SK-N-SH treated with all-trans-retinoic acid at 6 μM for 48 hours (cell line): ENCODE results near the gene TRAPPC3.

ENCODE experiments used
- ARNTL ChIP-seq: fragments of 450-650 bp; formaldehyde crosslinking; IDR thresholded peaks from 2 replicates; pipeline ENCODE4 v1.5.0; 2020; ENCODE audit warnings: low read depth, mild to moderate bottlenecking, moderate library complexity, borderline replicate concordance
- CREB5 ChIP-seq: fragments of 250-450 bp; sonication (Bioruptor Pico); IDR thresholded peaks from 2 replicates; pipeline ENCODE4 v1.5.1; 2020; ENCODE audit warnings: low read depth, mild to moderate bottlenecking, moderate library complexity
- CSDC2 ChIP-seq: fragments of 250-450 bp; sonication (Bioruptor Pico); IDR thresholded peaks from 2 replicates; pipeline ENCODE4 v1.5.0; 2020; ENCODE audit warnings: mild to moderate bottlenecking, moderate library complexity
- GLIS3 ChIP-seq: fragments of 250-450 bp; sonication (Bioruptor Pico); IDR thresholded peaks from 2 replicates; pipeline ENCODE4 v1.5.0; 2020; ENCODE audit warnings: mild to moderate bottlenecking, moderate library complexity
- OSR1 ChIP-seq: fragments of 250-450 bp; sonication (Bioruptor Pico); IDR thresholded peaks from 2 replicates; pipeline ENCODE4 v1.8.0; 2022; ENCODE audit warnings: moderate library complexity, mild to moderate bottlenecking, inconsistent platforms
- PATZ1 ChIP-seq: fragments of 250-450 bp; sonication (Bioruptor Pico); IDR thresholded peaks from 2 replicates; pipeline ENCODE4 v1.8.0; 2020; ENCODE audit warnings: mild to moderate bottlenecking, moderate library complexity, borderline replicate concordance
- POU6F1 ChIP-seq: fragments of 250-450 bp; sonication (Bioruptor Pico); IDR thresholded peaks from 2 replicates; pipeline ENCODE4 v1.8.0; 2021; ENCODE audit warnings: low read depth, mild to moderate bottlenecking, moderate library complexity, borderline replicate concordance
- PPARA ChIP-seq: fragments of 250-450 bp; sonication (Bioruptor Pico); IDR thresholded peaks from 2 replicates; pipeline ENCODE4 v1.5.0; 2020; ENCODE audit warnings: mild to moderate bottlenecking, borderline replicate concordance
- RARB ChIP-seq: fragments of 250-450 bp; sonication (Bioruptor Pico); IDR thresholded peaks from 2 replicates; pipeline ENCODE4 v1.8.0; 2021; ENCODE audit warnings: mild to moderate bottlenecking, moderate library complexity
- SNAI2 ChIP-seq: fragments of 250-450 bp; sonication (Bioruptor Pico); IDR thresholded peaks from 2 replicates; pipeline ENCODE4 v1.5.0; 2020; ENCODE audit warnings: mild to moderate bottlenecking, moderate library complexity
- TCF4 ChIP-seq: fragments of 250-450 bp; sonication (Bioruptor Pico); IDR thresholded peaks from 2 replicates; pipeline ENCODE4 v1.8.0; 2021; ENCODE audit warnings: mild to moderate bottlenecking, moderate library complexity, borderline replicate concordance
- TOX ChIP-seq: fragments of 250-450 bp; sonication (Bioruptor Pico); IDR thresholded peaks from 2 replicates; pipeline ENCODE4 v1.8.0; 2021; ENCODE audit warnings: mild to moderate bottlenecking, moderate library complexity, borderline replicate concordance
- ZFP30 ChIP-seq: fragments of 450-650 bp; formaldehyde crosslinking; IDR thresholded peaks from 2 replicates; pipeline ENCODE4 v1.5.0; 2022; ENCODE audit warnings: mild to moderate bottlenecking, moderate library complexity
- ZNF70 ChIP-seq: fragments of 450-650 bp; formaldehyde crosslinking; IDR thresholded peaks from 2 replicates; pipeline ENCODE4 v1.5.0; 2020; ENCODE audit warnings: mild to moderate bottlenecking, moderate library complexity

GRCh38 chr1:36143424-36143823, 5.9 kb downstream of the TRAPPC3 start:
- TF ChIP-seq ZNF70 (CRISPR knock-in tag) (no peak), PATZ1 (CRISPR knock-in tag) (no peak), ARNTL (CRISPR knock-in tag) (no peak), PPARA (CRISPR knock-in tag) (no peak), OSR1 (CRISPR knock-in tag) (no peak), ZFP30 (no peak), RARB (CRISPR knock-in tag) (no peak), GLIS3 (CRISPR knock-in tag) (no peak), CSDC2 (no peak), TOX (no peak), POU6F1 (CRISPR knock-in tag) (no peak), TCF4 (CRISPR knock-in tag) (no peak), SNAI2 (CRISPR knock-in tag) (no peak), CREB5 (no peak)
